ENCODE data around the gene MT1X.

GRCh38 chr16:56645838-56646237 lies 36.4 kb upstream of the MT1X start:
- TF ChIP-seq CTCF (IDR thresholded peaks at IDR 0.05; ENCODE audit: low read length) (no peak), EZH2phosphoT487 (IDR thresholded peaks at IDR 0.05; ENCODE audit: low read length) (no peak), EZH2 (optimal IDR thresholded peaks at IDR 0.05; ENCODE audit: low read depth, low read length) (no peak)

All from MM.1S (cell line).